ENCODE results near the gene DSTN.

The DSTN gene

DNA sequence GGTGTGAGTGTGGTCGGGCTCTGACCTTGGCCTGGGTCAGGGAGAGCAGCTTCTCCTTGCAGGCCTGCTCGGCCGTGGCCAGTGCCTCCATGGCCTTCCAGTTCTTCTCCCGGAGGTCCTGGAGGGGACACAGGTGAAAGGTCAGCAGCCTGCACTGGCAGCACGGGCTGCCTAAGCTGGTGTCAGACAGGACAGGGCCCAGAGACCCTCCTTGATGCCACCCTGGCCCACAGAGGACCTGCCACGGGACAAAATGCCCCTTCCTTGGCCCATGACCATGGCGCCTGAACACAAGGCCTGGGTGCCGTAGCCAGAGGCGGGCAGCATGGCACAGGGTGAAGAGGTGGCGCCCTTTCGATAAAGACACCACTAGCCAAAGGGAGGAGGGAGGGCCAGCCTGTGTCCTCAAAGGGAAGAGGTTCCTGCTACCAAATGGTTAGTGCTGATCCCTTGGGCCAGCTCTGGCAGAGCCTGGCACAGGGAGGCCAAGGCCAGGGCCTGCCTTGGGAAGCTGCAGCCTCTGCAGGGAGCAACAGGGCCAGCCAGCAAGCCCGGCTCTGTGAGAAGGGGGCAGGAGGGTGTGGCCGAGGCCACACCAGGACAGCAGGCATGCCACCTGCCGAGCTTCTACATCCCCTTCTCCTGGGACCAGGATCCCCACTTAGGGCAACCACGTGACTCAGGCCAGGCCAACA, 54.8 kb downstream of the DSTN start:
- DNase-seq (ENCODE audit: low read depth), result no peak

DNA sequence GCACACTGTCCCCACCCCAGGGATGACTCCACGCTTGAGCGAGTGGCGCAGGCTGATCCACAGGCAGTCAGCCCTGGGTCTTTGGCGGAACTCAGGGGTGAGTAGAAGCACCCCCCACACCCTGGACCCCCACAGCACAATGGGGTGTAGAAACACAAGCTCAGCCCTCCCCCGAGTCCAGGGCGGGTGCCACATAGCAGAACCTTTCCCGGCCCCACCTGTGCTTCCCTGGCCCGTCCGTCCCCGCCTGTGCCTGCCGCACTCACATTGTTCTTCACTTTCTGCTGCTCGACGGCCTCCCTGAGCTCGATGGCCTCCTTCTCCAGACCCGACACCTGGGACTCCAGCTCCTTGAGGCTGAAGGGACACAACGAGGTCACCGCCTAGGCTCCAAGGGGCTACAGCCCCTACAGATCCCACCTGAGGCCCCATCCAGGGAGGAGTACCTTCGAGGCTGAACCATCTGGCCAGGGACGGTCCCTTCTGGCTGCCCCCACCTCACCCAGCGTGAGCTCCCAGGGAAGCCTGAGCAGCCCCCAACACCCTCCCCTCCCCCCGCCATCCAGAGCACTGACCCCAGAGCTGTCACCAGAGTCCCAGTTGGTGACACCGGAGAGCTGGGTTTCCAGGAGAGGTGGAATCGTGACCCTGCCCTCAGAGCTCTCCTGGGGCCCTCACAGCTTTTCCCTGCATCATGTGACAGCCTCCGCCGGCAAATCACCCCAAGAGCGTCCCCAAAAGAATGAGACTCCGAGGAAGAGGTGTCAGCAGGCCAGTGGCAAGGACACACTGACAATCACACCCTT, 55.6 kb downstream of the DSTN start:
- no peak for DNase-seq (ENCODE audit: low read depth)

DNA sequence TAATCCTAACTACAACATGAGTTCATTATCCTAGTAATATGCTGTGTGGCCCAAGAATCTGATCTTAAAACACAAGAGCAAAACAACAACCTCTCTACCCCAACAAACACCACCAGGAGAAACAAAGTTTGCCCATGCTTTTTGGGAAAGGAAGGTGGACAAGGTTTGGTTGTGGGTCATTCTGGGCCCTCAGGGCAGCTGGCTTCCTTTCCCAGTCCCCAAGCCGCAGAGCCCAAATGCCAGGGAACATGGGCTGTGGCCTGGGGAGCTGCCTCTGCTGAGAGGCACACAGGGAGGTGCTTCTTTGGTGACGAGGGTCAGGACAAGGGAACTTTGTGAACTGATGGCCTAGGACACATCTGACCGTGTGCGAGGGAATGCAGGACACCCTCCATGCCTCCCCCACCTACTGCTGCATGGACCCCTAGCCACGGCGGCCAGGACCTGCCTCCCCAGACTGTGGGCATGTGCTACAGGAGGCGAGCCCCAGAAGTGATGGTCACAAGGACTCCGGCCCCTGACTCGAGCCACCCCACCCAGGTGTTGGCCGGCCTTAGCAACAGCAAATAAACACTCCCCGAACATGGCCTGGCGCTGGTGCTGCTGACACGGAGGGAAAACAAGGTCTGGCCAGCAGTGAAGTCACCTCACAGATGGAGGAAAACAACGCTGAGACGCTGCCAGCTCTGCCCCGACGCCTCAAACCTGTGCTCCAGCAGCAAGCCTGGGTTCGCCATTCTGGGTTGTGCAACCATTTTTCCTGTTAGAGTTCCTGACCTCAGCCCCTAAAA, 56.5 kb downstream of the DSTN start:
- DNase-seq (ENCODE audit: low read depth), result no peak

DNA sequence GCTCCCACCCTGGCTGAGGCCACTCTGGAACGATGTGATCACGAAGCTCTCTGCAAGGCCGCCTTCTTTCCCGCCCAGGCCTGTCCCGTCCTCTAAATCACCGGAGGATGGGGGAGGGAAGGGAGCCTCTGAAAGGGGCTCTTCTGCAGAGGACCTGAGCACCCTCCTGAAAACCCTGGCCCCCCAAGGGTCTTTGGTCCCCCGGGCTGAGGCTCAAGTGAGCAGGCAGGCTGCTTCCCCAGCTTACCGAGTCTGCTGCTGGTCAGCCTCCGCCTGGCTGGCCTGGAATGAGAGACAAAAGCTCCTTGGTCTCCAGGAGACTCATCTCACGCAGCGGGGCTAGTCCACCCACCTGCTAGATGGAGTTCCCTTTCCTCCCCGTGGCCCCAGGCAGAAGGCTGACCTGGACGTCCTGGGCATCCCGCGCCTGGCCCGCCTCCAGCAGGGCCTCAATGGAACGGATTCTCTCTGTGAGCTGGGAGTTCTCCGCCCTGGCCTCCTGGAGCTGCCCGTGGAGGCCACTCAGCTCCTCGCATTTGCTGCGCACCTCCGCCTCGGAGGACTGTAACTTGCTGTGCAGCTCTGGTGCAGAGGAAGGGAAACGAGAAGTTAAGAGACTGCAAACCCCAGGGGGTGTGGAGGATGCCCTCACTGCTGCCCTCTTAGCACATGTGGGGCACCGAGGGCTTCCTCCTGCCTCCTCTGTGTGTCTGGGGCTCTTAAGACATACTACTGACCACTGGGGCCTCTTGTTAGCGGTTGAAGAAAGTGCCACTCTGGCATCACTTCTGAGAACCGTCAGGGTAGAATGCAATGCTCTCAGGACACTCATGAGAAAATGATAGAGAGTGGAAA, 57.5 kb downstream of the DSTN start:
- no peak for DNase-seq (ENCODE audit: low read depth)

DNA sequence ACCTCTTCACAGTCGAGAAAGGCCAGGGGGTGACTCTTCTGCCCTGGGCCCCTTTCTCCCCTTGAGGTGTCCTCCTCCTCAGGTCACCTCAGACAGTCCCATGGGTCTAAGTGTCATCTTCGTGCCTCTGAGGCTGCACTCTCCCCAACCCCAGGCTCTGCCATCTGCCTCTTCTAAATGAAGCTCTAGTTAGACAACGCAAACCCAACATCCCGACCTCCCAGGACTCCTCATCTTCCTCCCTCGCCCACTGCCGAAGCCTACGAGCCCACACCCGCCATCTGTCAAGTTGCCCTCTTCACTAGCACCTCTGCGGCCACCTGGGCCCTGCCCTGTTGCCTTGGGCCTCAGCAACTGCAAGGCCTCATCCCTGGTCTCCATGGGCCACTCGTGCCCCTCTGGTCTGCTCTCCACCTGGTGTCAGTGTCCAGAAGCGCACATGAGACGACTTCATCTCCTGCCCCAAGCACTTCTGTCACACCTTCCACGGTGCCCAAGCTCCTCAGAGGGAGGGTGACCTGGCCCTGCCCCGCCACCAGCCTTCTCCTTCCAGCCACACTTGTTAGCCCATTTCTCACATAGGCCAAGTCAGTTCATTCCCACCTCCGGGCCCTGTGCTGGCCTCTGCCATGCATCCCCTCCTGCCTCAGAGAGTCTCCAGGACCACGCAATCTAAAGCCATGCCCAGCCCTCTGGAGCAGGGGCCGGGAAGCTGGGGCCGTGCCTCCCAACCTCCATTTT, 58.4 kb downstream of the DSTN start:
- no peak for DNase-seq (ENCODE audit: low read depth)

DNA sequence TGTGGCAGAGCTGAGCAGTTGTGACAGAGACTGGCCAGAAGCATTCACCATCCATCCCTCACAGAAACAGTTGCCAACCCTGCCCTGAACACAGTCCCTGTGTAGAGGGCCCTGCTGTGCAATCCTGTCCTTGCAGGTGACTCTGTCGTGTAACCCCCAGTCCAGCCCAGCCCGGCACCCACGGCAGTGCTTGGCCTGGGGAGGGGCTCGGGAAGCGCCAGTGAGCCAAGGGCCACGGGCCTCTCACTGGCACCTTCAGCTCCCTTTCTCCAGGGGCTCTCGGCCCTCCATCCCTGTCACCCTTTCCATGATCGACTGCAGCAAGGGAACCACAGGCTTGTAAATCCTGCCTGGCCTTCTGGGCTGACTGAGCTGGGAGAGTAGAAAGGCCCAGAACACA, 59.1 kb downstream of the DSTN start:
- DNase-seq (ENCODE audit: low read depth), result no peak

DNA sequence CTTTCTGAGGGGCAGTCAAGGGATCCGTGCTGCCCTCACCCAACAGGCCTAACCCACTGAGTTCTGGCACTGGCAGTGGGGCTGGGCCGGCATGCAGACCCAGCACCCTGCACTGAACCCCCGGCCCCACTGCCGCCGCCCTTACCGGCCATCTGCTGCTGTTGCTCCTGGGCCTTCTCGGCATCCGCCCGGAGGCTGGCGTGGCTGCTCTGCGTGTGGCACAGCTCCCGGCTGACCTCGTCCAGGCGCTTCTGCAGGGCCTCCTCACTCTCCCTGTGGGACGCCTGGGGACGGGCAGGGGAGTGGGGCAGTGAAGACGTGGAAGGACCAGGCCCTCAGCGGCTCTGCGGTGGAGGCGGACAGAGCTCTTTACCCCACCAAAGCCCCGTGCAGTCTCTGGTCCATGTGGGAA, 59.8 kb downstream of the DSTN start:
- no peak for DNase-seq (ENCODE audit: low read depth)

DNA sequence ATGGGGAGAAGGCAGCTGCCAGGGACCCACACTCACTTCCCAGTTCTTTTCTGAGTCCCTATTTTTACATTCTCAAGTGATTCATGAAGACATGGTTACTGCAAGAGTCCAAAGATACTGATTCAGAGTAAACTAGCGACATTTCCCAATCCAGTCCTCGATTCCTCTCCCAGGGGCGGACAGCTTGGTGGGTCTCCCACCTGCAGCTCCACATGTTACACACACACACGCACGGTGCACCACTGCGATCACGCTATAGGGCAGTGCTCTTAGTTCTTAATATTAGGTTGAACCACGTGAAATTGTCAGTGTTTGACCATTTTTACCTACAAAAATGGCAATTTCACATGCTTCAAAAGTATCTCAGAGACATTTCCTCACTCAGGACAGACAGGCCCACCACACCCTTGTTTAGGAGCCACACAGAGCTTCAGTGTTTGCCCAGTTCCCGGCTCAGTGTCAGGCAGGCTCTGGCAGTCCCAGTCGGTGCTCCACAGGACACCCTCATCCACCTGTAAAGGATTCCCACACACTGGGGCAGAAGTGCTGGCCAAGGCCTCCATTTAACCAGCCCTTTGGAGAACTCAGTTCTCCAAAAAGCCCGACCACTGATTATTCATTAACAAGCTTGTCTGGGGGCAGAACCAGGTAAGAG, 60.4 kb downstream of the DSTN start:
- DNase-seq (ENCODE audit: low read depth), result no peak

DNA sequence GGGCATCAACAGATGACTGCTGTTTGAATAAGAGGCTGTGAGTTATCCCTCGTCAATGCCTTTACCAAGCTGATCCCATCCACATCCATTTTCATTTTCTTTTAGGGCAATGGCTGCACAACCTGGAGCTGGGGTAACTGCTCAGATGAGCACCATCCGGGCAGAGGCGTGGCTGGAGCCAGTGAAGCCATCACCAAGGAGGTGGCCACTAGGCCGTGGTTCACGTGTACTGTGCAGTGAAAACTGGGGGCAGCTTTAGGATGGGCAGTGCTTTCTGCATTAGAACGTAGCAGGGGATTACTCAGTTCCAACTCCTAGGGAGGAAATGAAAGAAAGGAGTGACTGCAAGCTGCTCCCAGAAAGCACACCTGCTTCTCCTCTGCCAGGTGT, 60.9 kb downstream of the DSTN start:
- no peak for DNase-seq (ENCODE audit: low read depth)

DNA sequence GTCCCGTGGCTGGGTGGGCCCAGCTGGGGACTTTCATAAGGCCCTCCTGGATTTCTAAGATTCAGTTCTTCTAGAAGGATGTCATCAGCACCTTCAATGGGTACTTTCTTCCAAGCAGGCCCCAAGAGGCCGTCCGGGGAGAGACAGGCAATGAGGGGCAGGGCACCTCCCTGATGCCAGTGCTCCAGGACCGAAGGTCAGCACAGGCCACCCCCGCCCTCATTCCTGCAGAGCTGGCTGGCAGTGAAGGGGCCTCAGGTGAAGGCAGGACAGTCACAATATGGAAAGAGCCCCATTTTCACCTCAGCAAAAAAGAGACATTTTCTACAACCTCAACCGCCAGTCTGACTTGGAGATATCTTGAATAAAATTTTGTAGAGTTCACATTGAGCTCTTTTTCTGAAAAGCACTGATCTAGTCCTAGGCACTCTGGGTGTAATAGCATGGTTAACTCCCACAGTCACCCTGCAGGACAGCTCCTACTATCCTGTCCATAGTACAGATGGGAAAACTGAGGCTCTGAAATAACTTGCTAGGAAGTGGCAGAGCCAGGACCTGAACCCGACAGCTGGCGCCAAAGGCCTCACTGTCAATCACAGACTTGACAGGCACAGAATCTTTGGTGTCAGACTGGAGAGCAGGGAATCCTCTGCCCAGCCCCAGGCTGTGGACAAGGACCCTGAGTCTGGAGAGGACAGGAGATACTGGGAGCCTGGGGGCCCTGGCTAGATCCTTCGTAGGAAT, 61.9 kb downstream of the DSTN start:
- no peak for DNase-seq (ENCODE audit: low read depth)

DNA sequence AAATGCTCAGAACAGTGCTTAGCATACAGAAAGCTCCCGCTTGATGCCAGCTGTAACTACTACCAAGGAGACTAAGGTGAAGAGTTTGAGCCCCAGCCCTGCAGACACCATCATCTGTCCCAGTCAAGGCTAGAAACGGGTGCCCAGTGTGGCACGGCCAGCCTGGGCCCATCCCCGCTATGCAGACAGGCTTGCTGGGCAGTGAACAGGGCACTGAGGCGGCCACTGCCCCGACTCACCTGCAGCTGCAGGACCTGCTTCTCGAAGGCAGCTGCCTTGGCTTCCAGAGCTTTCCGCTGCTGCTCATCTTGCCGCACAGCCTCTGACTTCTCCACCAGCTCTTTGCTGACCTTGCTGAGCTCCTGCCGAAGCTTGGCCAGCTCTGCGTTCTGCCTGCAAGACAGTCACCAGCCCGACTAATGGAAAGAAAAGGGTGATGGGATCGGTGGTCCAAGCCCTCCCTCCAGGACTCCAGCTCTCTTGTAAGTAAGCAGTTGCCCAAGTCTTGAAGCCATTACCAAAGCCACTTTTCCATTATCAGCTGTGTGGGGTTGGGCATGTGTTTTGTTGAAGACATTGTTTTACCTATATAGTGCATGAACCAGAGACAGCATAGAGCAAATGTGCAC, 63.5 kb downstream of the DSTN start:
- no peak for DNase-seq (ENCODE audit: low read depth)

DNA sequence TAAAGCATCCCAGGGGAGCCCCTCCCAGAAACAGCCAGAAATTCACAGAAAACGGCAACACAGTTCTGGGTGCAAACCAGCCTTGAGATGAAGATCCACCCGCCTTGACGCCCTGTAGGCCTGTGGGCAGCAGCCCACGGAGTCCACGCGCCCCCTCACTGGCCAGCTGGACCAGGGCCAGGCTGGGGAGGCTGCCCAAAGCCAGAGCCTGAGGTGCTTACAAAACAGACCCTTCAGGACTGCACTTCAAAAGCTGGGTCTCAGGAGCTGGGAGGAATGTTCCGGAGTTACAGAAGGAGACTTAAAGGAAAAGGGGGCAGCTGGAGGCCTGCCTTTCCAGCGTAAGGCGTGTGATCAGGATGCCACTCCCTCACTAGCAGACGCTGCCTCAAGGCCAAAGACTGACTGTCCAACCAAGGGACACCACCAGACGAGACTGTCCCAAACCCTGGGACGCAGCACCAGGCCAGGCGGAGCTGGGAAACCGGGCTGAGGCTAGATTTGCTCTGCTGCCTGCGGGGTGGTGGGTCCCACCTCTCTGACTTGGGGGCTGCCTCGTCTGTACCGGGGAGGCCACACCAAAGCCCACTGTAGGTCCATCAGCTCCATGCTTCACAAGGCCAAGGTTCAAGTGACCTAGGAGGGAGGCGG, 64.1 kb downstream of the DSTN start:
- DNase-seq (ENCODE audit: low read depth), result no peak

DNA sequence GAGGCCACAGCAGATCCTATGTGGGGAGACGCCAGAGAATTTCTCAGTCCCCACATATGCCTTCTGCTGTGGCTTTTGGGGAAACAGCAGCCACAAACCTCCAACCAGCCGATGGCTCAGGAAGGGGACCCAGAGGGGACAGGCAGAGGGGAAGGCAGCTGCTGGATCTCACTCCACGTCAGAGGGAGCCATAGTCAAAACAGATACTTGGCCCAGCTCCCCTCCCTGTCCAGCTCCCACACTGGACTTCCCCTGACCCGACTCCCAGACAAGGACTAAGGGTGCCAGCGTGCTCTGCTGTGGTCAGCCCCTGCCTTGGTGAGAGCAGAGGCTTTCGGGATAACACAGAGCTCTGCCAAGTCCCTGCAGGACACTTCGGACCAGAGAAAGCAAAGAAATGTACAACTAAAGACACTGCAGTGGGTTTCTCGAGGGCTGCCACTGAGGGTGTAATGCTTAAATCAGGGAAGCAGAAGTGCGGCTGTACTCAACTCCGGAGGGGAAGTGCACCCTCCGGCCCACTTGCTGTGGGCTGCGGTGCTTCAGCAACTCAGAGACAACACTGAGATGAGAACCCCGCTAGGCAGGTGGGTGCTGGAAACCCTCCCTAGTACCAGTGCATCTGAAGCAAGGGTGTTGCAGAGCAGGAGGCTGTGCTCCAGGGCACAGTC, 64.9 kb downstream of the DSTN start:
- no peak for DNase-seq (ENCODE audit: low read depth)

DNA sequence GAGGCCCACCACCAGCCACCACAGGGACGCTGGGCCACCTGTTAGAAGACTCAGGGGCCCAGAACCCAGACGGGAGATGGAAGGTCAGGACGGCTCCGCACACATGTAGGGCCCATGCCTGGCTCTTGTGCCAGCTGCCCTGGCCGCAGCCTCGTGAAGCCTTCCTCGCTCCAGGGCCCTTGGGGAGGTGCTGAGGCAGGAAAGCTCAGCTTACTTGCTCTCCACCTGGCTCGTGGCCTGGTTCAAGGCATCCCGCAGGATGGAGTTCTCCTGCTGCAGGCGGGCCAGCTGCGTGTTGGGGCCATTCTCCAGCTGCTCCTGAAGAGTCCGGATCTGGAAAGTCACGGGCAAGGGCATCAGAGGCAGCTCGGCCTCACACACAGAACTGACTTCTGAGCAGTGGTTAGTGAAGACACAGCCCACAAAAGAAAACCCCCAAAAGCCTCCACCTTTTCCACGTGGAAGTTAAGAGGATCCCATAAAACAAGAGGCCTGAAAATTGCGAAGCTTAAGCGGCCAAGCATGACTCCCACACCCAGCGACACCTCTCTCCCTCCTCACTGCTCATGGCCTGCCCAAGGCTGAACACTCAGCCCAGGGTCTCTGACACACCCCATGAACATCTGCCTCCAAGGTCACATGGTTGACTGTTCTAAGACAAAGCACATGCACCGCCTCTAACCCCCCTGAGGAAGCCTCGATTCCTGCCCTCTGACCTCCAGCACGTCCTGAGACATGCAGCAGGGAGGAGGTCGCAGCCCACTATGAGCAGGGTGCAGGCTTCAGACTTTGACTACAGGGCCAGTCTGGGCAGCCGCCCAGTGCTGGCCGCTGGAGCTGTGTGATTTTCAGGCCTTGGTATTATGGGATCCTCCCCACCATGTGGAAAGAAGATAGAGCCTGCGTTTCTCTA, 65.7 kb downstream of the DSTN start:
- DNase-seq (ENCODE audit: low read depth), result no peak

DNA sequence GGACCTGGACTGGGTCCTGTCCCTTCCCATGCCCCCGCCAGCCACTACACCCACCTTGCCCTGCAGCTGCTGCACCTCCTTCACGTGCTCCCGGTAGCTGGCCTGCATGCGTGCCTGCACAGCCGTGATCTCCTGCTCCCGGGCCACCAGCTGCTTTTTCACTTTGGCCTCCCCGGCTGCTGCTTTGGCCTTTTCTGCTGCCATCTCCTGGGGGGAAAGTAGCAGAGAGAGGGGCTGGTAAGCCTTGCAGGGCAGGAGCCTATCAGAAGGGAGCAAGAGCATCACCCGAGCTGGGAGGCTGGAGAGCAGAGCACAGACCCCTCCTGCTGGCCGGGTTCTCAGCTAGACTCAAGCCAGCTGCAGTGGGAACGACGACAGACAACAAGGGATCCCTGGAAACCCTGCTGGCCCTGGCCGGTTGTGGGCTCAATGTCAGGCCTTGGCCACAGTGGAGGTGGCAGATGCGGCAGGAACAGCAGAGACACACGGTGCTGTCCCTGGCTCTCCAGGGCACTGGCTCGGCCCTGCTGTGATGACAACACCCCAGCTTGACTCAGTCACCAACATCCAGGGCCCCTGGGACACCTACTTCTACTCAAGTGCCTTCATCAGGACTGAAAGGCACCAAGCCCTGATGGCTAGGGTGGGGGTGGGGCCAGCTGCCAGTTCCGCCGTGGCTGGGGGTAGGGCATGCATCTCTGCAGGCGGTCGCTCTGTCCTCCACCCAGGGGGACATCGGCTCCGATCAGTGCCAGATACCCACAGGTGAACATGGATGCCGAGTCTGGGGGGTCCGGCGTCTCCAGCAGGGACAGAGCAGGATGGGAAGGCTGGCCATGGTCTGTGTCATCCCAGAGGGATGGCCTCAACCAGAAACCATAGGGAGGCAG, 66.9 kb downstream of the DSTN start:
- no peak for DNase-seq (ENCODE audit: low read depth)

DNA sequence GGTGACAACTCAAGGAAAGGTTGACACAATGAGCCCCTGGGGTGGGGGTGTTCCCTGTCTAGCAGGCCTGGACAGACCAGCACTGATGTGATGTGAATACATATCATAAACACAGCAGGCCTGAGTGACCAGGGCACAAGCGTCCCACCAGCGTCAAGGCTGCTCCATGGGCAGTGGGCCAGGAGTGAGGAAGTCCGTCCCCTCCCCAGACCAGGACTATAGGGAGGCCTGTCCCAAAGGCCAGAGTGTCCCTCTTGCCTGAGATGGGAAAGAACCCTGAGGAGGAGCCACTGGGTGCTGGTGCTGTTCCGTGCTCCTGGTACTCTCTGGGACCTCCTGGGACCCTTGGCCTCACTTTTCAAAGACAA, 67.5 kb downstream of the DSTN start:
- DNase-seq (ENCODE audit: low read depth), result no peak
